ENCODE data around the gene TPCN2. TPM values are rescaled to one million over a fixed set of nuclear protein-coding genes. Genes with fewer than 3 reads are reported as not detected.
A peak's percentile ranks its signal among the peaks of the same experiment; 100 is the strongest.

The TPCN2 gene
- total RNA-seq, 2 donors from 2014 or later = 17.6 to 31.0 TPM

GRCh38 chr11:69105461-69106030 lies 56.8 kb downstream of the TPCN2 start:
- no peaks in the 10 kb centered on the region for H3K9me3 ChIP-seq
- H3K27me3 ChIP-seq (replicated peaks; ENCODE audit: insufficient read depth) = no peaks in the 10 kb centered on the region
- intact Hi-C loops (cut with DNase I) = no loop called here
- peak overlapping the region; percentile 83 to 87 for H3K27ac ChIP-seq
- DNase-seq (ENCODE audit: low spot score) = no peak
- peaks cover 26% of the 10 kb centered on the region for H3K4me1 ChIP-seq (replicated peaks)
- WGBS = 24% methylated on average over 17 of the region's 18 CpGs
- no peak overlapping the region for H3K4me3 ChIP-seq
- H3K36me3 ChIP-seq = no peaks in the 10 kb centered on the region
- TF ChIP-seq POLR2AphosphoS5 (IDR thresholded peaks at IDR 0.05) (no peak), POLR2A (IDR thresholded peaks at IDR 0.05) (no peak)
- TF ChIP-seq, protein P1, sequence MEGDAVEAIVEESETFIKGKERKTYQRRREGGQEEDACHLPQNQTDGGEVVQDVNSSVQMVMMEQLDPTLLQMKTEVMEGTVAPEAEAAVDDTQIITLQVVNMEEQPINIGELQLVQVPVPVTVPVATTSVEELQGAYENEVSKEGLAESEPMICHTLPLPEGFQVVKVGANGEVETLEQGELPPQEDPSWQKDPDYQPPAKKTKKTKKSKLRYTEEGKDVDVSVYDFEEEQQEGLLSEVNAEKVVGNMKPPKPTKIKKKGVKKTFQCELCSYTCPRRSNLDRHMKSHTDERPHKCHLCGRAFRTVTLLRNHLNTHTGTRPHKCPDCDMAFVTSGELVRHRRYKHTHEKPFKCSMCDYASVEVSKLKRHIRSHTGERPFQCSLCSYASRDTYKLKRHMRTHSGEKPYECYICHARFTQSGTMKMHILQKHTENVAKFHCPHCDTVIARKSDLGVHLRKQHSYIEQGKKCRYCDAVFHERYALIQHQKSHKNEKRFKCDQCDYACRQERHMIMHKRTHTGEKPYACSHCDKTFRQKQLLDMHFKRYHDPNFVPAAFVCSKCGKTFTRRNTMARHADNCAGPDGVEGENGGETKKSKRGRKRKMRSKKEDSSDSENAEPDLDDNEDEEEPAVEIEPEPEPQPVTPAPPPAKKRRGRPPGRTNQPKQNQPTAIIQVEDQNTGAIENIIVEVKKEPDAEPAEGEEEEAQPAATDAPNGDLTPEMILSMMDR (IDR thresholded peaks at IDR 0.05) = no peak

DNA sequence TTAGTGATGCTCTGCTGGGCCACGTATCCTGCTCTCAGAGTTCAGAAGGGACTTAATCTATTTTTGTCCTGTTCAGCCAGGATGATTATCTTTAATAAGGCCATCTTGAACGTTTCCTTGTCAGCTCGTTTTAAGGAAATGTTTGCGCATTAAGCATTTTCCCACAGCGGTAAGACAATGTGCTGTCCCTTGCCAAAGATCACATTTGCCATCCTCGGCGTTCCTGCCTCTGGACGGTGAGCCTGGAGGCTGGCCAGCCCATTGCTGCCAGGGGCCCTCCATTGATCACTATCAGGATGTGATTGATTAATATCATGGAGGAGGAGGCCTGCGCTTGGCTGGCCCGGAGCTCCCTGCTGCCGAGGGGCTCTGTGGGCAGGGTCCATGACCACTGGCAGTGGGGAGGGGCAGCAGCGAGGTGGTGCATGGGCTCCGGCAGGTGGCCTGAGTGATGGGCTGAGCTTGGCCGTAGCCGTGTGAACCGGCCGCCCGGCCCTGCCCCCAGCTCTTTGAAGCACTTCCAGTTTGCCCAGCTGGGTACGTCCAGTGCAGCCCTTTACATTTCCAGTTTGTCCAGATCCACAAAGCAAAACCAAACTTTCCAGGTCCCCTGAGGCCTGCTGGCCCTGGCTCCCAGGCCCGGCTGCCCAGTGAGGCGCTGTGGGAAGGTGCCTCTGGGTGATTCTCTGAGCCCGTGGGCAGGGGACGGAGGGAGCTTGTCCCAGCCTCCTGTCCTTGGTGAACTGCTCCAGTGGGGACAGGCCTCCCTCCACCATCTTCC lies 57.5 kb downstream of the TPCN2 start:
- peak; percentile 85 for DNase-seq (ENCODE audit: low spot score)
- 17% methylated on average over 22 of the region's 23 CpGs for WGBS
- no peaks in the 10 kb centered on the region for H3K36me3 ChIP-seq
- no peaks in the 10 kb centered on the region for H3K27me3 ChIP-seq (replicated peaks; ENCODE audit: insufficient read depth)
- intact Hi-C loops (cut with DNase I) = no loop called here
- H3K4me1 ChIP-seq (replicated peaks) = peaks cover 26% of the 10 kb centered on the region
- H3K9me3 ChIP-seq = no peaks in the 10 kb centered on the region
- TF ChIP-seq POLR2A (IDR thresholded peaks at IDR 0.05) (peak; percentile 19), POLR2AphosphoS5 (IDR thresholded peaks at IDR 0.05) (peak; percentile 75)
- TF ChIP-seq, protein P1 (IDR thresholded peaks at IDR 0.05) = peak in 1 of 4 experiments; percentile 41
- no peak overlapping the region for H3K4me3 ChIP-seq
- peak overlapping the region; percentile 83 to 87 for H3K27ac ChIP-seq

DNA sequence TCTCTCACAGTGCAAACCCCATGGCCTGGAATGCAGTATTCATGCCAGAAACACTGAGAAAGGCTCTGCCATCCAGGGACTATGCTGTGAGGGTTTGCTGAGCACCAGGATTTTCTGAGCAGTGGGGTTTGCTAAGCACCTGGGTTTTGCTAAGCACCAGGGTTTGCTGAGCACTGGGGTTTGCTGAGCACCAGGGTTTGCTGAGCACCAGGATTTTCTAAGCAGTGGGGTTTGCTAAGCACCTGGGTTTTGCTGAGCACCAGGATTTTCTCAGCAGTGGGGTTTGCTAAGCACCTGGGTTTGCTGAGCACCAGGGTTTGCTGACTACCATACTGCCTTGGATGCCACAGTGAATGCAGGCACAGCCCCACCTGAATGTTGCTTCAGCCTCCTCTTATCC lies 58.7 kb downstream of the TPCN2 start:
- intact Hi-C loops (cut with DNase I) = no loop called here
- Histone ChIP-seq H3K4me3 (no peak overlapping the region), H3K36me3 (no peaks in the 10 kb centered on the region), H3K4me1 (replicated peaks) (peaks cover 22% of the 10 kb centered on the region), H3K9me3 (no peaks in the 10 kb centered on the region), H3K27ac (peak overlapping the region; percentile 83 to 87), H3K27me3 (replicated peaks; ENCODE audit: insufficient read depth) (no peaks in the 10 kb centered on the region)
- TF ChIP-seq POLR2AphosphoS5 (IDR thresholded peaks at IDR 0.05) = no peak
- no peak for TF ChIP-seq POLR2A (IDR thresholded peaks at IDR 0.05)
- TF ChIP-seq, protein P1 (IDR thresholded peaks at IDR 0.05) = no peak
- DNase-seq (ENCODE audit: low spot score) = no peak

GRCh38 chr11:69108030-69108429 lies 59.3 kb downstream of the TPCN2 start:
- DNase-seq (ENCODE audit: low spot score) = no peak
- Histone ChIP-seq H3K4me3 (no peak overlapping the region), H3K27ac (peak overlapping the region; percentile 83 to 87), H3K4me1 (replicated peaks) (peaks cover 22% of the 10 kb centered on the region), H3K27me3 (replicated peaks; ENCODE audit: insufficient read depth) (no peaks in the 10 kb centered on the region), H3K36me3 (no peaks in the 10 kb centered on the region), H3K9me3 (no peaks in the 10 kb centered on the region)
- TF ChIP-seq POLR2AphosphoS5 (IDR thresholded peaks at IDR 0.05) = no peak
- TF ChIP-seq, protein P1 (IDR thresholded peaks at IDR 0.05) = no peak
- TF ChIP-seq POLR2A (IDR thresholded peaks at IDR 0.05) = no peak
- WGBS = 97% methylated on average over 7 of the region's 7 CpGs
- intact Hi-C loops (cut with DNase I) = no loop called here

GRCh38 chr11:69108559-69108958 lies 59.8 kb downstream of the TPCN2 start:
- WGBS = 84% methylated on average over 5 of the region's 5 CpGs
- DNase-seq (ENCODE audit: low spot score) = no peak
- Histone ChIP-seq H3K9me3 (no peaks in the 10 kb centered on the region), H3K4me1 (replicated peaks) (peaks cover 22% of the 10 kb centered on the region), H3K27me3 (replicated peaks; ENCODE audit: insufficient read depth) (no peaks in the 10 kb centered on the region), H3K36me3 (no peaks in the 10 kb centered on the region), H3K27ac (peak overlapping the region in 1 of 2 donors; percentile 87), H3K4me3 (no peak overlapping the region)
- intact Hi-C loops (cut with DNase I) = no loop called here
- no peak for TF ChIP-seq POLR2A (IDR thresholded peaks at IDR 0.05)
- no peak for TF ChIP-seq POLR2AphosphoS5 (IDR thresholded peaks at IDR 0.05)
- TF ChIP-seq, protein P1 (IDR thresholded peaks at IDR 0.05) = no peak
